HEK293T (cell line): ENCODE measurements around the gene XAF1.

Experiments
- CTCF ChIA-PET: fragments of 350-600 bp; formaldehyde crosslinking; extraction: SDS; loops from one replicate; lab custom pipeline; 2021; ENCODE audit warnings: antibody characterized with exemption, inconsistent platforms; lab: Yijun Ruan, JAX
- POLR2A ChIA-PET: fragments of 350-600 bp; formaldehyde crosslinking; extraction: SDS; loops from one replicate; lab custom pipeline; 2020; ENCODE audit warnings: antibody characterized with exemption, inconsistent platforms; lab: Yijun Ruan, JAX
- DNase-seq: peaks from one replicate; pipeline ENCODE4 v3.0.0; 2012; ENCODE audit warnings: mixed read lengths; ENCODE audit errors: extremely low spot score
- ARNT ChIP-seq: fragments of 450-650 bp; IDR thresholded peaks from 2 replicates; pipeline ENCODE4 v1.6.1; 2017; ENCODE audit warnings: mild to moderate bottlenecking
- BHLHE40 ChIP-seq: fragments of 450-650 bp; IDR thresholded peaks from 2 replicates; pipeline ENCODE4 v1.6.1; 2016; ENCODE audit warnings: mild to moderate bottlenecking, moderate library complexity, borderline replicate concordance
- CTBP1 ChIP-seq: fragments of 450-650 bp; IDR thresholded peaks from 2 replicates; pipeline ENCODE4 v1.6.1; 2016; ENCODE audit warnings: borderline replicate concordance
- ELF4 ChIP-seq: fragments of 450-650 bp; IDR thresholded peaks from 2 replicates; pipeline ENCODE4 v1.6.1; 2017; ENCODE audit warnings: antibody characterized with exemption
- FOXA1 ChIP-seq: fragments of 450-650 bp; IDR thresholded peaks from 2 replicates; pipeline ENCODE4 v1.6.1; 2016; ENCODE audit warnings: mild to moderate bottlenecking
- FOXK2 ChIP-seq: fragments of 450-650 bp; IDR thresholded peaks from 2 replicates; pipeline ENCODE4 v1.6.1; 2016; ENCODE audit warnings: mild to moderate bottlenecking
- FOXM1 ChIP-seq: fragments of 450-650 bp; IDR thresholded peaks from 2 replicates; pipeline ENCODE4 v1.6.1; 2017; ENCODE audit warnings: mild to moderate bottlenecking, borderline replicate concordance
- HDGF ChIP-seq: fragments of 450-650 bp; IDR thresholded peaks from 2 replicates; pipeline ENCODE4 v1.6.1; 2017; ENCODE audit warnings: antibody characterized with exemption, borderline replicate concordance
- L3MBTL2 ChIP-seq: fragments of 450-650 bp; conservative IDR thresholded peaks from 2 replicates; pipeline ENCODE4 v1.6.1; 2016; ENCODE audit warnings: mild to moderate bottlenecking
- LEF1 ChIP-seq: fragments of 450-650 bp; IDR thresholded peaks from 2 replicates; pipeline ENCODE4 v1.6.1; 2017; ENCODE audit warnings: mild to moderate bottlenecking, borderline replicate concordance
- NFRKB ChIP-seq: fragments of 450-650 bp; IDR thresholded peaks from 2 replicates; pipeline ENCODE4 v1.6.1; 2016; ENCODE audit warnings: mild to moderate bottlenecking, moderate library complexity
- SP1 ChIP-seq: fragments of 450-650 bp; IDR thresholded peaks from 2 replicates; pipeline ENCODE4 v1.6.1; 2017
- SUZ12 ChIP-seq: fragments of 450-650 bp; IDR thresholded peaks from 2 replicates; pipeline ENCODE4 v1.6.1; 2016; ENCODE audit warnings: mild to moderate bottlenecking
- TARDBP ChIP-seq: fragments of 450-650 bp; IDR thresholded peaks from 2 replicates; pipeline ENCODE4 v1.6.1; 2016
- ZNF384 ChIP-seq: fragments of 450-650 bp; IDR thresholded peaks from 2 replicates; pipeline ENCODE4 v1.6.1; 2016
- TF ChIP-seq, protein P1 (sequence below): fragments of 450-650 bp; IDR thresholded peaks from 2 replicates; pipeline ENCODE4 v1.6.1; 2016

XAF1 gene, protein sequence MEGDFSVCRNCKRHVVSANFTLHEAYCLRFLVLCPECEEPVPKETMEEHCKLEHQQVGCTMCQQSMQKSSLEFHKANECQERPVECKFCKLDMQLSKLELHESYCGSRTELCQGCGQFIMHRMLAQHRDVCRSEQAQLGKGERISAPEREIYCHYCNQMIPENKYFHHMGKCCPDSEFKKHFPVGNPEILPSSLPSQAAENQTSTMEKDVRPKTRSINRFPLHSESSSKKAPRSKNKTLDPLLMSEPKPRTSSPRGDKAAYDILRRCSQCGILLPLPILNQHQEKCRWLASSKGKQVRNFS

DNA sequence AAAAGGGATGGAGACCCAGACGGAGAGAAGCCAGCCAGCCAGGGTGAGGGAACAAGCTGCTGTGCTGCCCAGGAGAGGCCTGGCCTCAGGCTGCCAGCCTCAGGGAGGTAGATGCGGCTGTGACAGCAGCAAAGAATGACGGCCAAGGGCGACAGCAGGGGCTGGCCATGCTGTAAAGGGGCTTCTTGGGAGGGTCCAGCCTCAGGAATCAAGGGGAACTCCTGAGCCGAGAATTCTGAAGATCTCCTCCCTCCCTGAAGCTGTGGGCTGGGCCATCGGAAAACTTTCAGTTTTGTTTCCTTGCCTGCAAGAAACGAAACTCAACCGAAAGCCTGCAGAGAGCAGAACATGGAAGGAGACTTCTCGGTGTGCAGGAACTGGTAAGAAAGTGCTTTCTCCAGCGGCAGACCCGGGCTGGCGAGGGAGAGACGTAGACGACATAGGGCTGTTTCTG lies at the start of gene XAF1:
XAF1 (plus strand) TSS at position 316 of the 454 bp plus-strand sequence; CDS start at position 349, 33 bp downstream.
- DNase-seq = no peak
- ChIA-PET POLR2A (no interaction called here), CTCF (no interaction called here)
- TF ChIP-seq FOXK2 (no peak), SUZ12 (no peak), TARDBP (no peak), BHLHE40 (no peak), L3MBTL2 (no peak), CTBP1 (no peak), FOXA1 (no peak), NFRKB (no peak), HDGF (no peak), SP1 (no peak), ZNF384 (no peak), ELF4 (no peak), FOXM1 (no peak), ARNT (no peak)
- TF ChIP-seq, protein P1, sequence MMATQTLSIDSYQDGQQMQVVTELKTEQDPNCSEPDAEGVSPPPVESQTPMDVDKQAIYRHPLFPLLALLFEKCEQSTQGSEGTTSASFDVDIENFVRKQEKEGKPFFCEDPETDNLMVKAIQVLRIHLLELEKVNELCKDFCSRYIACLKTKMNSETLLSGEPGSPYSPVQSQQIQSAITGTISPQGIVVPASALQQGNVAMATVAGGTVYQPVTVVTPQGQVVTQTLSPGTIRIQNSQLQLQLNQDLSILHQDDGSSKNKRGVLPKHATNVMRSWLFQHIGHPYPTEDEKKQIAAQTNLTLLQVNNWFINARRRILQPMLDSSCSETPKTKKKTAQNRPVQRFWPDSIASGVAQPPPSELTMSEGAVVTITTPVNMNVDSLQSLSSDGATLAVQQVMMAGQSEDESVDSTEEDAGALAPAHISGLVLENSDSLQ = no peak

DNA sequence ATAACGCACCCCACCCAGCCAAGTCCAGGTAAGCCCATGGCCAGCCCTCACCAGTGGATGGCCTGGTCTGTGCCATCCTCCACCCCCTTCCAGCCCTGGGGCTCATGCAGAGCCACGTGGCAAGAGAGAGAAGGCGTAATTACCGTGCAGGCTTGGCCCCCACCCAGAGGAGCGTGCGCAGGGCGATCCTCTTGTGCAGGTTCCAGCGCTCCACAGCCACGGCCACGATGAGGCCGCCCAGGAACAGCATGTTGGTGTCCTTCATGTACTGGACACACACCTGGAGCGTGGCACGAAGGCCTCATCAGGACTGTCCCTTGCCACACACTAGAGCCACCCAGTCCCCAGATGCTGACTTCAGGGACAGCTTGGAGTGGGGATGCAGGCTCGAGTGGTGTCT lies 49.3 kb upstream of the XAF1 start:
- TF ChIP-seq FOXK2 = no peak
- TF ChIP-seq FOXA1 = no peak
- TF ChIP-seq, protein P1 = no peak
- no peak for TF ChIP-seq FOXM1
- TF ChIP-seq L3MBTL2 = no peak
- no peak for TF ChIP-seq TARDBP
- no peak for TF ChIP-seq SP1
- no peak for TF ChIP-seq ELF4
- TF ChIP-seq LEF1 = no peak
- TF ChIP-seq ZNF384 = no peak
- TF ChIP-seq HDGF = no peak
- TF ChIP-seq NFRKB = no peak
- no peak for DNase-seq
- CTCF ChIA-PET = no interaction called here
- POLR2A ChIA-PET = no interaction called here

DNA sequence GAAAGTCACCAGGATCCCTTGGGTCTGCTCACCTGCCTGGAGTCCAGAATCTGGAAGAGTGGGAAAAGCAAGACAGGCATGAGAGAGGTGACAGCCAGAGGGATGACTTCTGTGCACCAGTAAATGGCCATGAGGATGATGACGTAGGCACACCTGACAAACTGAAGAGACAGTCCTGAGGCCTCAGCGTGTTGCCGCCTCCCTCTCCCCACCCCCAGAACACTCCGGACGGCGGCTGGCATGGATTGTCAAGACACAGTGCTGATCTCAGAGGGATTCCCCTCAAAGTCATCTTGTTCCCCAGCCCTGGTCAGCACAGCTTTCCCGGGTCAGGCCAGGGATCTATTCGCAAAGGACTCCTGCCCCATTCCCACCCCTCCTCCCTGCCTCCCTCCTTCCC lies 48.9 kb upstream of the XAF1 start:
- DNase-seq = no peak
- TF ChIP-seq LEF1 (no peak), FOXA1 (no peak), SUZ12 (no peak), SP1 (no peak), ARNT (no peak), NFRKB (no peak), TARDBP (no peak), HDGF (no peak), BHLHE40 (no peak), L3MBTL2 (no peak), ZNF384 (no peak), CTBP1 (no peak), FOXK2 (no peak), ELF4 (no peak), FOXM1 (no peak)
- TF ChIP-seq, protein P1 = no peak
- CTCF ChIA-PET = no interaction called here
- POLR2A ChIA-PET = no interaction called here

DNA sequence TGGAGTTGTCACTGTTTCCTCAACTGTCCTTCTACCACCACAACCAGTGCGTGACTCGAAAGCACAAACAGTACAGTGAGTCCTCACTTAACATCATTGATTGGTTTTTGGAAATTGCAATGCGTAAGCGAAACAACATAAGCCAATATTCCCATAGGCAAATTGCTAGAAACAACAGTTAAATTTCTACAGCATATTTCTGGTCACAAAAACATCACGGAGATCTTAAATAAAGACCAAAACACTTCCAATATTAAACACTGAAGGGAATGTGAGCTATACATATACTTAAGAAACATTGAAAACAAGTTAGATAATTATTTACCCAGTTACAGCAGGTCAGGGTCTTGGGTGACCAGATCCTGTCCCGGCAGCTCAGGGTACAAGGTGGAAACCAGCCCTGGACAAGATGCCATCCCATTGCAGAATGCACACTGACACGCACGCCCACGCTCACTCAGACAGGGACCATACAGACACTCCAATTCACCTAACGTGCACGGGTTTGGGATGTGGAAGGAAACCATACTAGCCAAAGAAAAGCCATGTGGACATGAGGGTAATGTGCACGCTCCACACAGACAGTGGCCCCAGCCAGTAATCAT lies 47.4 kb upstream of the XAF1 start:
- DNase-seq = no peak
- ChIA-PET POLR2A (no interaction called here), CTCF (no interaction called here)
- no peak for TF ChIP-seq SUZ12
- no peak for TF ChIP-seq FOXM1
- TF ChIP-seq L3MBTL2 = no peak
- no peak for TF ChIP-seq FOXA1
- TF ChIP-seq CTBP1 = no peak
- TF ChIP-seq ARNT = no peak
- TF ChIP-seq HDGF = no peak
- no peak for TF ChIP-seq ZNF384
- TF ChIP-seq ELF4 = no peak
- TF ChIP-seq LEF1 = no peak
- TF ChIP-seq FOXK2 = no peak
- TF ChIP-seq TARDBP = no peak
- no peak for TF ChIP-seq NFRKB
- no peak for TF ChIP-seq BHLHE40
- TF ChIP-seq, protein P1 = no peak
- no peak for TF ChIP-seq SP1

DNA sequence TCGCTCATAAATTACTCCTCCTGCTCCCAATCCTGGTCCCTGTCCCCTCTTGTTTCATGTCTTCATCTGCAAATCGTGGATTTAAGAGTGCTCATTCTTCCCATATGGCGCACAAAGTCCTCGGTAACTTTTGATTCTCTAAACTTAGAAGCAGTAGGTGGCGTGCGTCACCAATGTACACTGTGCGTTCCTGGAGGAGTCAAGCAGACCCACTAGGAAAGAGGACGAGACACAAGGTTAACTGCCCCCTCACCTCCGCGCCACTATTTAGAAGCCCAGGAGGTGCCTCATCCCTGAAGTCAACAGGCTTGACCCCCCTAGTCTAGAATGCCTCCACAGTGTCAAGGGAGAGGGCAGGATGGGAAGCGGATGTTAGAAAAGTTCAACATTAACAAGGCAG lies 45.5 kb upstream of the XAF1 start:
- ChIA-PET POLR2A (no interaction called here), CTCF (no interaction called here)
- TF ChIP-seq FOXM1 (no peak), SP1 (no peak)
- TF ChIP-seq, protein P1 = no peak
- no peak for DNase-seq
